Stimulated activated naive CD4-positive, alpha-beta T cell (primary cell): ENCODE data around the gene VPS35.
A peak's percentile ranks its signal among the peaks of the same experiment; 100 is the strongest.

Experiments used
- DNase-seq, 6 experiments: peaks; one replicate each; lab custom pipeline; 2025; lab: John Stamatoyannopoulos, UW

Gene VPS35

DNA sequence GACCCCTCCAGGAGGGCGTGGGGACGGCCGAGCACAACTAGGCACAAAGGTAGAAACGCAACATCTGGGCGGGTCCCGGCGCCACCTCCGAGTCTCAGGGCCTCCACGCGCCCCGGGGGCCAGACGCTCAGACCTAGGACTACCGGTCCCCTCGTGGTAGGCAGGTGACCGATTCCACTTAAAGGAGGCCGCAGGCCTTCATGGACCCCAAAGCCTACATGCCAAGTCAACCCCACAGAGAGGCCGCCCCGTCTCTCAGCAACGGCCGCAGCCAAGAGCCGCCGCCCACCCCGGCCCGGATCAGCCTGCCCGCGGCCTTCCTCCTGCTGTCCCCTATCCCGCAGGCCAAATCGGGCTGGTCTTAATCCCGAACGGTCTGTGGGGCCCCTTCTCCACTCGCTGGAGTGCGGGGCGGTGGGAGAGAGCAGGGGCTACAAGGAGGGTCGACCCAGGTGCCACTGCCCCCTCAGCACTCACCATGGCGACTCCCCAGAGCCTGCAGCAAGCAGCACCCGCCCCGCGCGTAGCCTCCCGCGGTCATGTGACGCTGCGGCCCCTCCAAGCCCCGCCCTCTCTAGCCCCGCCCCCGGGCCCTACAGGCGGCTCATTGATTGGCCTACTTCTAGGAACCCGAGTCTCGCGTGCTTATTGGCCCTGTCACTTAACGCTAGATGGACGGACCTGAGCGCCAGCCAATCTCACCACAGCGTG lies at the start of gene VPS35:
Gene VPS35 (minus strand): TSS at position 525 of the 711 bp plus-strand sequence. CDS start 45 bp downstream, at position 480.
- DNase-seq, result peak; percentile 99 to 100 (median 100)

DNA sequence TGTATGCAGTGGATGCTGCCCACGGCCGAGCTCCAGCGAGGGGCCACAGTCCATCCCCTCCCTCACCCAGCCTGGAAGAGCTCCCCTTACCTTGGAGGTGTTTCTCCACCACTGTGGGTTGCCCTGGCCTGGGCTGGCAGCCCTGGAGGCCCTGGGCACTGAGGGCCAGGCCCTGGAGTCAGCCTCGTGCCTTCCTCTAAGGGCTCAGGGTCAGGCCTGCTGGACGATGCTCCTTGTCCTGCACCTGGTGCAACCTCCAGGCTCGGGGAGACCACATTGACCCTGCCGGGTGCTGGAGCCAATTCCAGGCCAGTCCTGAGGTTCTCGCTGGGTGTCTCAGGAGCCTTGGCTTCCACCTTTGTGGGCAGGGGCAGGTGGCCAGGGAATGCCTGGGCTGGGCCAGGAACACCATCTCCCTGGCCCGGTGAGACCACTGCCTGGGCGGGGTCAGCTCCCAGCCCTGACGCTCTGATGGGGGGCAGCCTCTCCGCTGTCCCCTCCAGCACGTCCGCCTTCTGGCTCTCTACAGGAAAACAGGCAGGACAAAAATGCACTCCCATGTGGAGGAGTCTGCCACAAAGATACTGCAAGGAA lies 48.7 kb upstream of the VPS35 start:
- DNase-seq, result no peak

DNA sequence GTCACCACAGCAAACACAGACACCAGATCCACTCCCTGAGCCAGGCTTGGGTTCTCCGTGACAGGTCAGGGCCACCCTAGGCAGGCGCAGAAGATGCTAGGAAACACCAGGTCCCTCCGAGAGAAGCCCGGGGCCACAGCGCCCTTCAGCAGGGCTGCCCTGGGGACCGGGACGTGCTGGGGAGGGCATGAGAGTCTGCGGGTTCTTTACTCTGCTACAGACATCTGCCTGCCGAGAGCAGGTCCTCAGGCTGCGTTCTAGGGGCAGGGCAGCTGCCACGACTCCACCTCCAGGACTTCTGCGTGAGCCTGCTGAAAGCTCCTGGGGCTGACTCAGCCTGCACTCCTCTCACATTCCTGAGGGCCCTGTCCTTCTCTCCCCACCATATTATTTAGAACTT lies 47.7 kb upstream of the VPS35 start:
- DNase-seq, result no peak

DNA sequence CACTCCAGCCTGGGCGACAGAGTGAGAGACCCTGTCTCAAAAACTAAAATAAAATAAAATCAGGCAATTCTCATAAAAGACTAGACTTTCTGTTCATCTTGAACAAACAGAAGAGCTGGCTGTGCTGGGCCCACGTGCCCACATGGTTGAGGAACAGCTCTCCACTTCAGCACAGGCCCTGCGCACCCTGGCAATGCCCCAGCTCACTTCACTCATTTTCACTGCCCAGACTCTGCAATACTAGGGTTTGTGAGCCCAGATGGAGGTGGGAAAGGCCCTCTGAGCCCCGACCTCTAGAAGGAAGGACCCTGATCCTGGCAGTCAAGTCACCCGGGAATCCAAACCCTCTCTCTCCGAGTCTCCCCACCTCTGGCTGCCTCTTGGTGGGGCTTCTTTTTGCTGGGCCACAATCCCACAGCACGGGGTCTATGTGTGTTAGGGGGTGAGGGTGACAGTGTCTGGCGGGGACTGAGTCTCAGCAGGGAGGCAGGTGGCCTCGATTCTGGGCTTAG lies 44.4 kb upstream of the VPS35 start:
- DNase-seq, result no peak

DNA sequence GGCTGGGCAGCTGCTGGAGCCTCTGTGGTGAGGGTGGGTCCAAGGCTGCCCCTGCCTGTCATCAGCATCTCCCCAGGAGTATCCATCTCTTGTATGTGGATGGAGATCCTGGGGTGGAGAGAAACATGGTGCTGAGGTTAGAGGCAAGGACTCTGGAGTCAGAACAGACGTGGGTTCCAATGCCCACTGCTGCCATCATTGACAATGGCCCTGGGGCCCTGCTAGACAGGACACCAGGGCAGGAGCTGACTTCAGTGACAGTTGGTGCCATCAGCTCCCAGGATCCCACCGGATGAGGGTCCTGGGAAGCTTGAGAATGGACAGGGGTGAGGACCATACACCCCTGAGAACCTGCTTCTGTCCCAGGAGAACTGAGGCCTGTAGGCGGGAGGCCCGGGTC lies 43.6 kb upstream of the VPS35 start:
- no peak for DNase-seq

DNA sequence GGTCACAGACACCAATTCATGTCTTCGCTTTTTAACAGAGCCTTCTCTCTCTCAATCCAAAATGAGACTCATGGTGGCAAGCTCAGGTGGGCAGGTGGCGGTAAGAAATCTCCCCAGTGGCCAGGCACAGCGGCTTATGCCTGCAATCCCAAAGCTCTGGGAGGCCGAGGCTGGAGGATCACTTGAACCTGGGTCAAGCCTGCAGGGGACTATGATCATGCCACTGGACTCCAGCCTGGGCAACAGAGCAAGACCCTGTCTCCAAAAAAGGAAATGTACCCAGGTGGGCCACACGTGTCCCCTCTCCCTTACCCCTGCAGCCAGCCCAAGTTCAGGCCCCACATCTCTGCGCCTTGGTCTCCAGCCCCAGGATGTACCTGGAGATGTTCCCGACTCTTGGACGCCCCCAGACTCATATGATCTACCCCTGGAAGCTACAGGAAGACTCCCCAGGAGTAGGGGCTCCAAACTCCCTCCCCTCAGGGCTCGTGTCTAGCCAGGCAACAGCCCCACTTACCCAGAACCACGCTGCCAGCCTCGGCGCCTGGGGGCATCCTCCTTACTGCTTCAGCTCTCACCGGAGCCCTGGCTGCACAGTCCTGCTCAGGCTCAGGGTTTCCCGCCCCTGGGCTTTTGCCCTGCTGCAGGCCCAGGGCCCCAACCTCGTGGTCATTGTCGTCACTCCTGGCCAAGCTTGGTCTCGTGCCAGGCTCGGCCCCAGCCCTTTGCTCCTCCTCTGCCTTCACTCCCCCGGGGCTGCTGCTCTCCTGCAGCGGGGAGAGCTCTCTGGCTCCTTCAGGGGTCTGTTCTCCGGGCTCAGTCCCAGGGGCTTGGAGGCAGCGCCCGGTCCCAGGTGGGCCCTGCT lies 42.9 kb upstream of the VPS35 start:
- DNase-seq, result no peak

DNA sequence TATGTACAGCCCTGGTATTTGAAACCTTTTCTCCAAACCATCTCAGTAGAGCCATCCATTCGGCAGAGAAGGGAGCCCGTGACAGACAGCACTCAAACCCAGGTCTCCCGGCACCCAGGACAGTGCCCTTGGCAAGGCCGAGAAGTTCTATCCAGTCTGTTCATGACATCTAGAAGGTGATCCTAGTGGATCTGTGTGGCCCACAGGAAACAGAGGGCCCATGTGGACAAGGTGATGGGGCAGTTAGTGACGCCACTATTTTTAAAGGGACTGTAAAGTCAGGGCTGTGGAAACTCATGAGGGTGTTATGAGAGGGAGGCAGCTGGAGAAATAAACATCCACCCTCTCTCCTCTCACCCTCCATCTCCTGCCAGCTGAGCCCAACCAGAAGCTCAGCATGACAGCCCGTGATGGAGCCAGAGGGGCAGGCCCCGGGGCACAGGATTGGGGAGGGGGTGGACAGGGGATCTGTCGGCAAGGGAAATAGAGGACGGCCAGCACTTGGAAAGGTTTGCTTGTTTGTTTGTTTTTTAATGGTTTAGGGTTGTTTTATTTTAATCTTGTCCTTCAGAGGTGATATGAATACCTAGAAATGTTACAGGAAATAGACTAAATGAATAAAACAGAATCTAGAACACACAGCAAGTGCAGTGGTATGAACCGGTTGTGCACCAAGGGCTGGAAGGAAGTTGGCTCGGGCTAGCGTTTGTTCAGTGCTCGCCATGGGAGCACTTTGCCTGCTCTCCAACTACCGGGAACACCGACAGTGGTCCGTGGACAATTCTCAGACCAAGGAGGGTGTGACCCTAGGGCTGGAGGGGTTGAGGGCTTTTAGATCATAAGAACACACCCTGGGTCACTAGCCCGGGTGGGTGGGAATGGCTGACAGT lies 42.1 kb upstream of the VPS35 start:
- no peak for DNase-seq

DNA sequence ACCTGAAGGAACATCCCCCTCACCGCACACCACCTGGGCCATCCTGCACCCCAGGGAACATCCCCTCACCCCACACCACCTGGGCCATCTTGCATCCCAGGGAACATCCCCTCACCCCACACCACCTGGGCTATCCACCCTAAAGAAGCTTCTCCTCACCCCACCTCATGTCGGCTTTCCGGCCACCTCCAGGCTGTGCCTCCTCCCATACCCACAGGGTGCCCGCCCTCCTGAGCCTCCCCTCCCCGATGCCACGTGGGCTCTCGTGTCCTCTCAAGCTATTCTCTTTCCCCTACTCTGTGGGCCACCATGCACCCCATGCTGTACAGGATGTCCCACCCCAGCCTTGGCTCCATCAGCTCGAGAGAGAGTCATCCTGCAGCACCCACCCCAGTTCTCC lies 41.1 kb upstream of the VPS35 start:
- DNase-seq, result no peak

DNA sequence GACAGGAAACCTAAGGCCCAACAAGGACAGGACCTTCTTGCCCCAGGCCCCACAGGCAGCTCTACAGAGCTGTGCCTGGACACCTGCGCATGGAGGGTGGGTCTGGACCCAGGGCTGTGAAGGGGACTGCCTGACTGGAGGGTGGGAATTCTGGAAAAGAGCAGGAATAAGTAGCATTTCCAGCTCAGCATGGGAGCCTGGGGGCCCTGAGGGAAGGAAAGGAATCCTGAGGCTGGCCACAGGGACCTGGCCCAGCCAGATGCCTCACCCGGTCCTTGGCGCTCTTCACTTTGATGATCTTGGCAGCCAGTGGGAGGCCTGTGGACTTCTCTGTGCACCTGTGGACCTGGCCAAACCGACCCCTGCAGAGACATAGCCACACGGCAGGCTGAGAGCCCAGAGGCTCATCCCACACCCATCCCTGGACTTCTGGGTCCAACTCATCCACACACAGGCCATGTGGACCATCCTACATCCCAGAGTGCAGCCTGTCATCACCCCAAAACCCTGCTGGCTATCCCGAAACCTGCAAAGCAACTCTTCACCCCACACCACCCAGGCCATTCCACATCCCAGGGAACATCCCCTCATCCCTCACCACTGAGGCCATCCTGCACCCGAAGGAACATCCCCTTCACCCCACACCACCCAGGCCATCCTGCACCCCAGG lies 40.5 kb upstream of the VPS35 start:
- DNase-seq, result no peak

DNA sequence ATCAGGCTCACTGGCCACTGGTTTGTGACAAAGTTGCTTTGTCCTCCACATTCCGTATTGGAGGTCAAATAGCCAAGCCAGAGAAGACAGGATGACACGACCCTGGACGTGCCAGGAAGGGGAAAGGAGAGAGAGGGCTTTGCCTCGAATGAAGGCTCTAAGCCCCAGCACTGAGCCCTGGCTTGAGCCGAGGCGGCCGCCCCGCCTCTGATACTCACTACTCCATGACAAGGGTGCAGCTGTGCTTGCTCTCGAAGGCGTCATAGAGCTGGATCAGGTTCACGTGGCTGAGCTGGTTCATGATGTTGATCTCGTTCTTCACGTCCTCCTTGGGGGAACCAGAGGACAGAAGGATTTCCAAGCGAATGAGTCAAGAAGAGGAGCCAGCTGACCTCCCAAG lies 39.8 kb upstream of the VPS35 start:
- no peak for DNase-seq

DNA sequence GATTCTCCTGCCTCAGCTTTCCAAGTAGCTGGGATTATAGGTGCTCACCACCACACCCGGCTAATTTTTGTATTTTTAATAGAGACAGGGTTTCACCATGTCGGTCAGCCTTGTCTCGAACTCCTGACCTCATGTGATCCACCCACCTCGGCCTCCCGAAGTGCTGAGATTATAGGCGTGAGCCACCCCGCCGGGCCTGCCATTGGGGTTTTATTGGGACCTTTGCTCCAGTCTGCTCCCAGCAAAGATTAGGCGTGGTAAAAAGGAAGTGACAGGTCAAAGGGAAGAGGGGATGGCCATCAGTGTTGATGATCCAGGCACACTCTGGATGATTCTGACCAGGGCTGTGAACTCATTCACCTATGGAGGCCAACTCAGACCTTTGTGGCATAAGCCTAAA lies 38.7 kb upstream of the VPS35 start:
- no peak for DNase-seq

DNA sequence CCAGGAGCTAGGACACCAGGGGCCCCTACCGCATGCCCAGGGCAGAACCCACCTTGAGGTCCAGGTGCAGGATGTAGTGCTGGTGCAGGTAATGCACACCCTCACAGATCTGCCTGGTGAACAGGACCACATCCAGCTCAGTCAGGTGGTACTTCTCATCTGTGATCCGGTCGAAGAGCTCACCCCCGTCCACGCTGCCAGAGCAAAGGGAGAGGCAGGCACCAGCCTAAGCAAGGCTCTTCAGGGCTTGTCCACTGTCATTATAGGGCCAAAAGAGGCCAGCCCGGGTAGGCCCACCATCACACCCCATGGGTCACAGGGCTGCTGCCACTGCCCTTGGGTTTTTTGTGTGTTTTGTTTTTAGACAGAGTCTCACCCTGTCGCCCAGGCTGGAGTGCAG lies 38.2 kb upstream of the VPS35 start:
- no peak for DNase-seq

DNA sequence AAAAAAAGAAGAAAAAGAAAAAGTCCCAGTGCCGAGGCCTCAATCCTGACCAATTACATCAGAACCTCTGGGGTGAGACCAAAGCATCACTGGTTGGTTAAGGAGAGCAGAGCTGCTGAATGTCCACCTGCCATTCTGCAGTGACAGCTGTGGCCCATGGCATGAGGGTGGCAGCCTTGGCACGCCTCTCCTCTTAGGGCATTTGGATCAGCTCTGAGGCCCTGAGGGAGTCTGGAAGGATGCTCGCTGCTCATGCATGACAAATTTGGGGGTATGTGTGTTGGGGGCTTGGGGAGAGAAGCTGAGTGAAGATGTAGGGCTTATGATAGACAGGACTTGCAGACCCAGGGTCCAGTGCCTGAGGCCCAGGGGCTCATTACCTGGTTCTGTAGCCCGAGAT lies 32.9 kb upstream of the VPS35 start:
- DNase-seq, result no peak

DNA sequence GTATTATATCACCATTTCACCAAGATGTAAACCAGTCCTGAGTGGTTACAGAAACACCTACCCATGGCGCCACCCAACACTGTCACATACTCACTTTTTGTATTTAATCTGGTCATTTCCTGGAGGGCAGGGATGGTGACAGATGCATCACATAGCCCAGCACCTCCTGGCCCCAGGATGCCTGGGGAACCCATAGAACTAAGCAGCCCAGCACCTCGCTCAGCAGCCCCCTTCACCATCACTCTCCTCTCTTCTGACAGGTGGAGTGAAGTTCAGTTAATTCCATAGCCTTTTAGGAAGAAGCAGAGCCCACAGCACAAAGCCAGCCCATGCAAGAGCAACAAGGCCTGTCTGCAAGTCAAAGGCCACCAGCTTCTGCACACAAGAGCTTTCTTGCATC lies 31.6 kb upstream of the VPS35 start:
- DNase-seq, result no peak

DNA sequence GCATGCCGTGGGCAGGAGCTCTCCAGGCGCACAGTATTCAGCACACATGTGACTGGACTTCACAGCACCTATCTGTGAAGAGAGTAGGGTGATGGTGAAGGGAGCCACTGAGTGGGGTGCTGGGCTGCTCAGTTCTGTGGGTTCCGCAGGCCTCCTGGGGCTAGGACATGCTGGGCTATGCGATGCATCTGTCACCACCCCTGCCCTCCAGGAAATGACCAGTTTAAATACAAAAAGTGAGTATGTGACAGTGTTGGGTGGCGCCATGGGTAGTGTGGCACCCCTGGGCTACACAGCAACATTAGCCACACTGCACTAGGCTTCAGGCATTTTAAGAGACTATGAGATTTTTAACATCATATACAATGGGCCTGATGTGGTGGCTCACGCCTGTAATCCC lies 30.6 kb upstream of the VPS35 start:
- DNase-seq, result no peak

DNA sequence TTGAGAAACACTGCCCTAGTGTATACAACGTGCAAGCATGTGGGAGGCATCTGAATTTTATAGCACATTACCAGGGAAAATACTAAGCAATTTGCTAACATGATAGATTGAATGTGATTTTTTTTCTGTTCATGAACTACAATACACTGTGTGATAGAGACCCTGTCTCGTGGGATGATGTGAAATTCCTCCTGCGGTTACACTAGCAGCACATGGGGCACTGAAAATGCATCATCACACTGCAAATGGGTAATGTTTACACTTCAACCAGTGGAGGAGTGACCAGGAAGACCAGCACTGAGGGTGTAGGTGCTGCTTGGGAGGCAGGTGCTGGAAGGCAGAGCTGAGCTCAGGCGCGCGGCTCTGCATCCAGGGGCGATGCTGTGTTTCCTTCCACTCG lies 29.2 kb upstream of the VPS35 start:
- DNase-seq, result no peak

DNA sequence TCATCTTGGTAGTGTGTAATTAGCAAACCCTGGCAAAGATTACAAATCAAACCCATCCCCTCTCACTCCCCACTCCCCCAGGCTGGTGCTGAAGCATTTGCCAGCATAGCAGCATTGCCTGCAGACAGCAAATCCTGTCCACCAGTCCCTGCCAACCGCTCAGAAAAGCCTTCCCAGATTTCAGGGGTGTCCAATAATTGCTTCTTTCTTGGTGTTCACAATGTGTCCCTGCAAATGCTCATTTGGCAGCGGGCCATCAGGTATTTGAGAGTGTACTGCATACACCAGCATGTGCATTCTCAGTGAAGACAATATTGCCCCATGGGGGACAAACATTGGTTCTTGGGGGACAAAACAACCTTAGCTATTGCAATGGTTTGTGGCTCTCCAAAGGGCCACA lies 28.7 kb upstream of the VPS35 start:
- no peak for DNase-seq

DNA sequence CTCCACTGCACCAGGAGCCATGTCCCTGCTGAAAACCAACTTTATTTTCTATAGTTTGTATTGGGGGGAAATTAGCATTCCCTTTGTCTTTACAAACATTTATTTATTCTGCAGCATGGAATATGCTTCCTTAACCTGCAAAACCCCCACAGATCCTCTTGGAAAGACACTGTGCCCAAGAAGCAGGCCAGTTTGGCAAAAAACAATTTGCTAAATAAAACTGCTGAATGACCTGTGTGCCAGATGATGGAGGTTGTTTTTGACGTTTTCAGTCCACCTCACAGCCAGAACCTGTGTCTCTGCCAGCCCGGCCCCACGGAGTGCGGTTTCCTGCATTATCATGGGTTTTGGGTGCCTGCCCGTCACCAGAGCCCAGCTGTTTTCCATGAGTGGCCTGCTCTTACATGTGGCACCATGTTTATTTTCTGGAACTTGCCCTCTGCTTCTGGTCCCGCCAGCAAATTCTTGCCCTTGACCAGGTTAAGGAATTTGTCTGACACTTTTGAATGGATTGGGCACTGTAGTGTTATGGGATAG lies 26.9 kb upstream of the VPS35 start:
- no peak for DNase-seq

DNA sequence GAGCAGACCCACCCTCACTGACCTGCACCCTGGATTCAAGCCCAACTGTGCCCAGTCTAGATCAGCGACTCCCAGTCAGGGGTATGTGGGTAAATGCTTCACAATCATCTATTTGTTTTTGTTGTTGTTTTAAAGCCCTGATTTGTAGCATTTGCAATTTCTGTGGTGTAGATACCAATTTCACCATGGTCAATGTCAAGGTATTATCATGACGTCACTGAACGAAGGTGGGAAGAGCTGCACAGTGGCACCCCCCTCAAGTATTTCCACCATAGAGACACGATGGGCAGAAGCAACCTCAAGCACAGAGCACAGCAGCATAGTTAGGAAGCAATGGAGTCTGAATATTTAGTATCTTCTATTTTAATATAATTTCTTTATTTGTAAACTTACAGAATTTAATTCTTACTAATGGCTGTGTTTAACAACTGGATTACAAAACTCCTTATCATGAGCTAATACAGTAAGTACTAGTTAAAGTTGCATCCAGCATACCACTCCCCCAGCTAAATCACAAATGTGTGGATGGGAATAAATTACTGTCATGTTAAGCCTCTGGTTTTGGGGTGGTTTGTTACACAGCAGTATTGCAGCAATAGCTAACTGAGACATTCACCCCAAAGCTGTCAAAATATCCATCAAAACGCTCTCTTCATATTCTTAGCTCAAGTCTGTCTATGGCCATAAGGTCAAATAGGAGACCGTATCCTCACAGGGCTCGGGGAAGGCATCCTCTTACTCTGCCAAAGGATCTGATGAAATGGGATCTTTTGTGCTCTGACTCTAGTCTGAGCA lies 26.0 kb upstream of the VPS35 start:
- DNase-seq, result no peak

DNA sequence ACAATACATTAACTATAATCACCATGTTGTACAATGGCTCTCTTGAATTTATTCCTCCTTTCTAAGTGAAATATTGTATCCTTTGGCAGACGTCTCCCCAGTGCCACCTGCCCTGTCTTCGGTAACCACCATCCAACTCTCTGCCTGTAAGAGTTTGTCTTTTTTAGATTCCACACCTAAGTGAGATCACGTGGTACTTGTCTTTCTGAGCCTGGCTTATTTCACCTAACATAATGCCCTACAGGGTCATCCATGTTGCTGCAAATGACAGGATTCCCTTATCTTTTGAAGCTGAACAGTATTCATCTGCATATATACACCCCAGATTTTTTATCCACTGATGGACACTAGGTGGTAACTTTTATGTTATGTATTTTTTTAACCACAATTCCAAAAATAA lies 24.7 kb upstream of the VPS35 start:
- DNase-seq, result no peak
